Mucosa of rectum (tissue), 2 donors: ENCODE results near the gene STX3.
"Not testable (repeated sequence)": the region's sequence is repeated elsewhere in the genome, so short reads cannot be mapped to it uniquely, and the experiment has no call there.

Experiments
- H3K27ac ChIP-seq, 2 donors: one replicate each; pipeline ENCODE4 v1.7.0; 2013; ENCODE audit warnings: inconsistent platforms in 2 of 2, low read depth in 2 of 2, low read length in 2 of 2
- H3K27me3 ChIP-seq, 2 donors: one replicate each; pipeline ENCODE4 v1.7.0; 2013; ENCODE audit warnings: low read length in 2 of 2; ENCODE audit not compliant: control insufficient read depth in 2 of 2, insufficient read depth in 2 of 2
- H3K36me3 ChIP-seq, 2 donors: one replicate each; pipeline ENCODE4 v1.7.0; 2013; ENCODE audit warnings: low read length in 2 of 2; ENCODE audit not compliant: control insufficient read depth in 2 of 2, insufficient read depth in 2 of 2
- H3K4me1 ChIP-seq, 2 donors: one replicate each; pipeline ENCODE4 v1.7.0; 2013; ENCODE audit warnings: low read length in 2 of 2, mild to moderate bottlenecking in 1 of 2; ENCODE audit not compliant: control insufficient read depth in 2 of 2, insufficient read depth in 2 of 2
- H3K4me3 ChIP-seq, 2 donors: one replicate each; pipeline ENCODE4 v1.7.0; 2013; ENCODE audit warnings: low read length in 2 of 2
- H3K9ac ChIP-seq, 2 donors: one replicate each; pipeline ENCODE4 v1.7.0; 2013; ENCODE audit warnings: low read length in 2 of 2, low read depth in 1 of 2, mild to moderate bottlenecking in 1 of 2
- H3K9me3 ChIP-seq, 2 donors: one replicate each; pipeline ENCODE4 v1.7.0; 2013; ENCODE audit warnings: low read length in 2 of 2; ENCODE audit not compliant: control insufficient read depth in 2 of 2
- donor health status: healthy.
- donor health status: Normal muscosa, but diverticular disease.

STX3 gene

GRCh38 chr11:59822989-59823566 lies 67.9 kb downstream of the STX3 start:
- H3K36me3 ChIP-seq = no peaks in the 10 kb centered on the region
- no peaks in the 10 kb centered on the region for H3K4me1 ChIP-seq
- H3K9ac ChIP-seq = peak overlapping the region in 1 of 2 donors; percentile 53
- H3K4me3 ChIP-seq = no peak overlapping the region
- H3K27me3 ChIP-seq = no peaks in the 10 kb centered on the region
- no peak overlapping the region for H3K27ac ChIP-seq
- H3K9me3 ChIP-seq = no peaks in the 10 kb centered on the region

GRCh38 chr11:59829358-59829757 lies 74.2 kb downstream of the STX3 start:
- H3K36me3 ChIP-seq = no peaks in the 10 kb centered on the region
- no peaks in the 10 kb centered on the region for H3K4me1 ChIP-seq
- no peaks in the 10 kb centered on the region for H3K9me3 ChIP-seq
- H3K9ac ChIP-seq = no peak overlapping the region
- H3K27ac ChIP-seq = no peak overlapping the region
- no peak overlapping the region for H3K4me3 ChIP-seq
- H3K27me3 ChIP-seq = no peaks in the 10 kb centered on the region

- Histone ChIP-seq H3K4me3 (no peak overlapping the region), H3K27ac (no peak overlapping the region), H3K27me3 (no peaks in the 10 kb centered on the region), H3K9ac (no peak overlapping the region), H3K4me1 (no peaks in the 10 kb centered on the region), H3K36me3 (no peaks in the 10 kb centered on the region), H3K9me3 (no peaks in the 10 kb centered on the region)
Measured at GRCh38 chr11:59833602-59834001, 78.4 kb downstream of the STX3 start.

GRCh38 chr11:59839615-59840014 lies 84.4 kb downstream of the STX3 start:
- Histone ChIP-seq H3K9me3 (no peaks in the 10 kb centered on the region), H3K9ac (no peak overlapping the region), H3K36me3 (no peaks in the 10 kb centered on the region), H3K27ac (no peak overlapping the region), H3K4me1 (no peaks in the 10 kb centered on the region), H3K4me3 (no peak overlapping the region), H3K27me3 (no peaks in the 10 kb centered on the region)

- Histone ChIP-seq H3K4me1 (peaks cover 0 to 3% of the 10 kb centered on the region in 2 donors), H3K4me3 (no peak overlapping the region), H3K27me3 (no peaks in the 10 kb centered on the region), H3K9ac (no peak overlapping the region), H3K27ac (no peak overlapping the region), H3K9me3 (no peaks in the 10 kb centered on the region), H3K36me3 (no peaks in the 10 kb centered on the region)
Measured at GRCh38 chr11:59841514-59841913, 86.3 kb downstream of the STX3 start.

GRCh38 chr11:59842316-59842715 lies 87.1 kb downstream of the STX3 start:
- no peak overlapping the region for H3K9ac ChIP-seq
- H3K27me3 ChIP-seq = no peaks in the 10 kb centered on the region
- peaks cover 0 to 9% of the 10 kb centered on the region in 2 donors for H3K4me1 ChIP-seq
- no peaks in the 10 kb centered on the region for H3K9me3 ChIP-seq
- no peak overlapping the region for H3K27ac ChIP-seq
- H3K4me3 ChIP-seq = no peak overlapping the region
- H3K36me3 ChIP-seq = no peaks in the 10 kb centered on the region

- Histone ChIP-seq H3K4me1 (peaks cover 5 to 19% of the 10 kb centered on the region in 2 donors), H3K9me3 (no peaks in the 10 kb centered on the region), H3K27ac (peak within 1 kb of the TSS in 1 of 2 donors; percentile 9), H3K27me3 (no peaks in the 10 kb centered on the region), H3K36me3 (no peaks in the 10 kb centered on the region), H3K9ac (no peak within 1 kb of the TSS), H3K4me3 (no peak within 1 kb of the TSS)
Measured at GRCh38 chr11:59845399-59845798, 90.2 kb downstream of the STX3 start, which contains the start of gene CBLIF. Gene CBLIF, minus strand, starts transcription at chr11:59845499. Its CDS starts 46 bp downstream, at chr11:59845453.

- H3K9ac ChIP-seq = no peak overlapping the region
- H3K4me3 ChIP-seq = no peak overlapping the region
- H3K27ac ChIP-seq = no peak overlapping the region
- H3K4me1 ChIP-seq = peaks cover 5 to 19% of the 10 kb centered on the region in 2 donors
- no peaks in the 10 kb centered on the region for H3K27me3 ChIP-seq
- no peaks in the 10 kb centered on the region for H3K9me3 ChIP-seq
- H3K36me3 ChIP-seq = no peaks in the 10 kb centered on the region
Measured at GRCh38 chr11:59846556-59846955, 91.4 kb downstream of the STX3 start.

GRCh38 chr11:59847626-59848025 lies 92.5 kb downstream of the STX3 start:
- H3K4me3 ChIP-seq = no peak overlapping the region
- peaks cover 5 to 19% of the 10 kb centered on the region in 2 donors for H3K4me1 ChIP-seq
- no peak overlapping the region for H3K27ac ChIP-seq
- no peaks in the 10 kb centered on the region for H3K9me3 ChIP-seq
- H3K9ac ChIP-seq = no peak overlapping the region
- H3K27me3 ChIP-seq = no peaks in the 10 kb centered on the region
- no peaks in the 10 kb centered on the region for H3K36me3 ChIP-seq

GRCh38 chr11:59848439-59848838 lies 93.3 kb downstream of the STX3 start:
- H3K9ac ChIP-seq, H3K4me3 ChIP-seq, H3K9me3 ChIP-seq, H3K27me3 ChIP-seq, H3K36me3 ChIP-seq: not testable (repeated sequence)
- peaks cover 5 to 19% of the 10 kb centered on the region in 2 donors for H3K4me1 ChIP-seq
- peak overlapping the region; percentile 65 to 69 for H3K27ac ChIP-seq
